Esophagus squamous epithelium (tissue), 5 donors: ENCODE data around the gene TM9SF4. TPM values are rescaled to one million over a fixed set of nuclear protein-coding genes. Genes with fewer than 3 reads are reported as not detected.

Experiments
- DNase-seq: peaks from one replicate; lab custom pipeline; 2025; lab: John Stamatoyannopoulos, UW
- H3K27ac ChIP-seq, 4 donors: fragments of 200-600 bp; sonication (generic); one replicate each; pipeline ENCODE4 v1.5.1; 2016 to 2019; ENCODE audit warnings: mild to moderate bottlenecking in 1 of 4
- H3K27me3 ChIP-seq, 4 donors: fragments of 200-600 bp; sonication (generic); 1 replicate in 3 of 4; 2 replicates in 1 of 4; pipeline versions ENCODE4 v1.5.1 to v1.6.0; 2017 to 2021; ENCODE audit warnings: antibody characterized with exemption in 1 of 4
- H3K36me3 ChIP-seq, 3 donors: fragments of 200-600 bp; sonication (generic); one replicate each; pipeline ENCODE4 v1.5.1; 2016 to 2019
- H3K4me1 ChIP-seq, 3 donors: fragments of 200-600 bp; sonication (generic); one replicate each; pipeline ENCODE4 v1.5.1; 2017 to 2019
- H3K4me3 ChIP-seq, 4 donors: fragments of 200-600 bp; sonication (generic); 1 replicate in 3 of 4; 2 replicates in 1 of 4; pipeline ENCODE4 v1.5.1; 2016 to 2019; ENCODE audit warnings: mild to moderate bottlenecking in 2 of 4, moderate library complexity in 1 of 4
- H3K9me3 ChIP-seq, 3 donors: fragments of 200-600 bp; sonication (generic); one replicate each; pipeline ENCODE4 v1.5.1; 2016 to 2019
- POLR2A ChIP-seq, 4 donors: fragments of 450-650 bp; IDR thresholded peaks; one replicate each; pipeline ENCODE4 v1.6.1; 2017; ENCODE audit warnings: antibody characterized with exemption in 4 of 4, mild to moderate bottlenecking in 4 of 4, moderate library complexity in 3 of 4
- WGBS, 2 donors: methylation state at CpG; one replicate each; pipeline ENCODE4 v1.1.5; 2018; 5-methylcytosine and 5-hydroxymethylcytosine counted together
- intact Hi-C: fragments of 100-400 bp; cut with DNase I; formaldehyde crosslinking; loops from one replicate; pipeline ENCODE4 v1.15.0; 2022
- total RNA-seq, 4 donors: library from RNA; depleted of rRNA; stranded (reverse); fragments of >200 nt; gene quantifications; one replicate each; pipeline ENCODE4 v1.1.0, GENCODE V29; 2016
- TF ChIP-seq, protein P1 (sequence below), 6 experiments: fragments of 450-650 bp in 4 of 6; fragments of 200-600 bp in 2 of 6; sonication (generic) in 2 of 6; IDR thresholded peaks; one replicate each; pipeline ENCODE4 v1.5.1; 2016 to 2019; ENCODE audit warnings: antibody characterized with exemption in 6 of 6, mild to moderate bottlenecking in 4 of 6, moderate library complexity in 4 of 6
- donor health status: DM: yes; HTN: yes; CAD: no.

Gene TM9SF4
- total RNA-seq, 4 donors from 2014 or later = 28.5 to 36.3 (median 32.1) TPM

DNA sequence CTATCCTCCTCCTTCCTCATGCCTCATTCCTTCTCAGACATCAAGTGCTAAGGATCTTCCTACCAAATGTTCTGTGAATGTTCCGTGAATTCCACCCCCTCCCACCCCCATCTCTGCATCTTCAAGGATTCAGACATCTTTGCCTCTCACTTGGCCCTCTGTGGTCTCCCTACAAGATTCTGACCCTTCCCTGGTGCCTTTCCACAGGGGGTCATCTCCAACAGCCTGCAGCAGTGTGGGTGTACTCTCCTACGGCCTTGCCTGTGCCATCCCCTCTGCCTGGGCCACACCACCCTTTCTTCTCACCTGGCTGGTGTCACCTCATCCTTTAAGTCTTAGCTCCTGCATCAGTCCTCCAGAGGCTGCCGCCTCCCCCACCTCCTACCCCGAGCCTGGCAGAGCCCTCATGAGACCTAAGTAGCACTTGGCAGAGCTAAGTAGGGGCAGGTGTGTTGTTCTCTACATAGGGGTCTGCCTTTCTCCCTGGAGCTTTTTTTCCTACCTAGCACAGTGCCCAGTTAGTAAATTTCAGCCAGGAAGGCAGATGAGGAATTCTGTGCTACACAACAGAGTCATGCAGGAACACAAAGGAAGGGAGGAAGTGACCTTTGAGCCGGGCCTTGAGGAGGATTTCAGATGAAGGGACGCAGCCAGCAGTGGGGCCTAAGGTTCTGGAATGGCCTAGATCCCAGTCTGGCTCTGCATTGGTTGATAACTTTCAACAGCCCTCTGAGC, 43.1 kb downstream of the TM9SF4 start:
- intact Hi-C loops = no loop called here
- no peak overlapping the region for H3K4me3 ChIP-seq
- DNase-seq = no peak
- TF ChIP-seq, protein P1, sequence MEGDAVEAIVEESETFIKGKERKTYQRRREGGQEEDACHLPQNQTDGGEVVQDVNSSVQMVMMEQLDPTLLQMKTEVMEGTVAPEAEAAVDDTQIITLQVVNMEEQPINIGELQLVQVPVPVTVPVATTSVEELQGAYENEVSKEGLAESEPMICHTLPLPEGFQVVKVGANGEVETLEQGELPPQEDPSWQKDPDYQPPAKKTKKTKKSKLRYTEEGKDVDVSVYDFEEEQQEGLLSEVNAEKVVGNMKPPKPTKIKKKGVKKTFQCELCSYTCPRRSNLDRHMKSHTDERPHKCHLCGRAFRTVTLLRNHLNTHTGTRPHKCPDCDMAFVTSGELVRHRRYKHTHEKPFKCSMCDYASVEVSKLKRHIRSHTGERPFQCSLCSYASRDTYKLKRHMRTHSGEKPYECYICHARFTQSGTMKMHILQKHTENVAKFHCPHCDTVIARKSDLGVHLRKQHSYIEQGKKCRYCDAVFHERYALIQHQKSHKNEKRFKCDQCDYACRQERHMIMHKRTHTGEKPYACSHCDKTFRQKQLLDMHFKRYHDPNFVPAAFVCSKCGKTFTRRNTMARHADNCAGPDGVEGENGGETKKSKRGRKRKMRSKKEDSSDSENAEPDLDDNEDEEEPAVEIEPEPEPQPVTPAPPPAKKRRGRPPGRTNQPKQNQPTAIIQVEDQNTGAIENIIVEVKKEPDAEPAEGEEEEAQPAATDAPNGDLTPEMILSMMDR (IDR thresholded peaks at IDR 0.05) = no peak
- no peak for TF ChIP-seq POLR2A (IDR thresholded peaks at IDR 0.05)
- 83 to 86% methylated on average over 4 to 6 of the region's 6 CpGs for WGBS, 2 donors
- H3K4me1 ChIP-seq = peaks cover 0 to 14% (median 10%) of the 10 kb centered on the region in 3 donors
- H3K36me3 ChIP-seq = peaks cover 15 to 96% (median 17%) of the 10 kb centered on the region in 3 donors
- H3K27ac ChIP-seq = no peak overlapping the region
- H3K9me3 ChIP-seq = no peaks in the 10 kb centered on the region
- H3K27me3 ChIP-seq = no peaks in the 10 kb centered on the region

DNA sequence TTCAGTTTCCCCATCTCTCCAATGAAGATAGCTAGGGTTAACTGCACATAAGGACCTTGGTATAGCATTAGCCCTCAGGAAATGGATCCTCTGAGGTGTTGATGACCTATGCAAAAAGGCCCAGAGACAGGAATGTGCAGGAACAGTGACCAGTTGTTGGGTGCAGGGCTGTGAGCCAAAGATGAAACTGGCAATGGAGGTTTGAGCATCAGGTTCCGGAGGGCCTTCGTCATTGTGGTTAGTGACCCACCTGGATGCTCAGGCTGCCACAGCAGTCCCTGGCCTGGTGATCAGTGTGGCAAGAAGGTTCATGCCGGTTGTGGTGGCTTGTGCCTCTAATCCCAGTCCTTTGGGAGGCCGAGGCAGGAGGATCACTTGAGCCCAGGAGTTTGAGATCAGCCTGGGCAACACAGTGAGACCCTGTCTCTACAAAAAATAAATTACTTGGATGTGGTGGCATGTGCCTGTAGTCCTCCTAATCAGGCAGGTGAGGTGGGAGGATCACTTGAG, 43.7 kb downstream of the TM9SF4 start:
- intact Hi-C loops = no loop called here
- Histone ChIP-seq H3K4me1 (peaks cover 0 to 14% (median 10%) of the 10 kb centered on the region in 3 donors), H3K36me3 (peaks cover 16 to 96% (median 23%) of the 10 kb centered on the region in 3 donors), H3K4me3 (no peak overlapping the region), H3K27me3 (no peaks in the 10 kb centered on the region), H3K27ac (no peak overlapping the region), H3K9me3 (no peaks in the 10 kb centered on the region)
- TF ChIP-seq, protein P1 (IDR thresholded peaks at IDR 0.05) = no peak
- no peak for TF ChIP-seq POLR2A (IDR thresholded peaks at IDR 0.05)
- 89 to 93% methylated on average over 2 to 4 of the region's 4 CpGs for WGBS, 2 donors
- no peak for DNase-seq

DNA sequence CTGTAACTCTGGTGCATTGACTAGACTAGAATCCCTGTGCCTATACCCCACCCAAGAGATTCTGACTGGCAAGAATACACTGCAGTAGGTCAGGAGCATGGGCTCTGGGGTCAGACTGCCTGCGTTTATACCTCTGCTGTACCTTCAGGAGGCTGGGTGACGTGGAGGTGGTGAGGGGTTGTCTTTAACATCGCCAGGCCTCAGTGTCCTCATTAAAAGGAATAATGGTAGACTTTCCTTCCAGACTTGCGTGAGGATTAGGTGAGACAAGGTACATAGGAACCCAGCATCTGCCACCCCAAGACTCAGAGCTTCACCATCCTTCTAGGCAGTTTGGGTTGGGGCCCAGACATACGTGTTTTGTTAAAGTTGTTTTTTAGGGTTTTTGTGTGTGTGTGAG, 44.3 kb downstream of the TM9SF4 start:
- TF ChIP-seq, protein P1 (IDR thresholded peaks at IDR 0.05) = no peak
- no peak for TF ChIP-seq POLR2A (IDR thresholded peaks at IDR 0.05)
- intact Hi-C loops = no loop called here
- H3K36me3 ChIP-seq = peaks cover 21 to 96% (median 26%) of the 10 kb centered on the region in 3 donors
- H3K9me3 ChIP-seq = no peaks in the 10 kb centered on the region
- H3K4me3 ChIP-seq = no peak overlapping the region
- no peaks in the 10 kb centered on the region for H3K27me3 ChIP-seq
- no peak overlapping the region for H3K27ac ChIP-seq
- 84 to 100% methylated on average over 4 to 5 of the region's 5 CpGs for WGBS, 2 donors
- peaks cover 0 to 14% (median 10%) of the 10 kb centered on the region in 3 donors for H3K4me1 ChIP-seq
- no peak for DNase-seq

DNA sequence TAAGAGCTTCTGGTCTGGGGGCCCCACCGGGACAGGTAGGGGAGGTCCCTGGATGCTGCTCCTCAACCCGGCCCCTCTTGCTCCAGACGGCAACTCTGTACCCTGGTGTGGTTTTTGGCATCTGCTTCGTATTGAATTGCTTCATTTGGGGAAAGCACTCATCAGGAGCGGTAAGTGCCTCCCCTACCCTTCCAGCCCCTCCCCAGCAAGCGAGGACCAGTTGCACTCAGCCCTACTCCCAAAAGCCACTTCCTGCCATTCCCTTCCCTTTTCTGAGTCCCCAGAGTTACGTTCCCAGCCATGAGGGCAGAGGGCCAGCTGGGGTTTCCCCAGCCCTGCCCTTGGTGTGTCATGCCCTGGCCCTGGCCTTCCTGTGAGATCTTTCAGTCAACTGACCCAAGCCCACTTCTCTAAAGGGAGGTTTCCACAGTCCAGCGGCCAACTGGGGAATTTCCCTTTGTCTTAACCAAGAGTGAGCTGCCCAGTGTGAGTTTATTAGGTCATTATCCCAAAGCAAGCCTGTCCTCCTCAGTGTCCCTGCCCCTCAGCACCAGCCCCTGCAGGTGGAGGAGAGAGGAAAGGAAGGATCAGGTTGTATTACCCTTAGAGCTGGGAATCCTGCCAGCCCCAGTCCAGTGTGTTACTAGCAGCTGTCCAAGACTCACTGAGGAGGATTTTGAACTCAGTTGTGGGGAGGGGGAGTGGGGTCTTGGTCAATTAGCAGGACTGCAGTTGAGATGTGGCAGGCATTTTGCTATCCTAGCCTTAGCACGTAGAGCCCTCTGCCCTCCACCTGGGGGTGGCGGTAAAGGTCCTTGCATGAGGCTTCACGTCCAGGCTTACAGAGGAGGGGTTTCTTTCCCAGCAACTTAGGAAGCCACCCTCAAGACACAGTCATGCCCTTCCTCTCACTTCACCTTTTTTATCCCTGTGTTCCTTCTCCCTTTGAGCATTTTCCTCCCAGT, 45.8 kb downstream of the TM9SF4 start:
- Histone ChIP-seq H3K36me3 (peaks cover 26 to 96% (median 41%) of the 10 kb centered on the region in 3 donors), H3K27me3 (no peaks in the 10 kb centered on the region), H3K9me3 (no peaks in the 10 kb centered on the region), H3K4me3 (no peak overlapping the region), H3K27ac (peak overlapping the region in 3 of 4 donors; percentile 26 to 52 (median 29)), H3K4me1 (peaks cover 0 to 14% (median 10%) of the 10 kb centered on the region in 3 donors)
- no peak for TF ChIP-seq POLR2A (IDR thresholded peaks at IDR 0.05)
- TF ChIP-seq, protein P1 (IDR thresholded peaks at IDR 0.05) = peak in 3 of 6 experiments; percentile 4 to 16 (median 6)
- DNase-seq = peak; percentile 37
- intact Hi-C loops = no loop called here
- whole genome bisulfite sequencing, 2 donors = 37 to 49% methylated on average over 10 to 11 of the region's 11 CpGs
